MM.1S (cell line): ENCODE measurements around the gene WFIKKN1.

Experiments
- EZH2 ChIP-seq: fragments of 300-600 bp; sonication (generic); optimal IDR thresholded peaks from 2 replicates; pipeline ENCODE3; 2017; ENCODE audit warnings: low read depth, mild to moderate bottlenecking, antibody characterized with exemption, low read length, mixed read lengths
- EZH2phosphoT487 ChIP-seq: fragments of 300-600 bp; sonication (generic); IDR thresholded peaks from 2 replicates; pipeline ENCODE4 v1.6.1; 2018; ENCODE audit warnings: antibody characterized with exemption, low read length
- TF ChIP-seq, protein P1 (sequence below): fragments of 300-600 bp; sonication (generic); IDR thresholded peaks from 2 replicates; pipeline ENCODE4 v1.5.1; 2016; ENCODE audit warnings: antibody characterized with exemption, low read length, mixed read lengths

DNA sequence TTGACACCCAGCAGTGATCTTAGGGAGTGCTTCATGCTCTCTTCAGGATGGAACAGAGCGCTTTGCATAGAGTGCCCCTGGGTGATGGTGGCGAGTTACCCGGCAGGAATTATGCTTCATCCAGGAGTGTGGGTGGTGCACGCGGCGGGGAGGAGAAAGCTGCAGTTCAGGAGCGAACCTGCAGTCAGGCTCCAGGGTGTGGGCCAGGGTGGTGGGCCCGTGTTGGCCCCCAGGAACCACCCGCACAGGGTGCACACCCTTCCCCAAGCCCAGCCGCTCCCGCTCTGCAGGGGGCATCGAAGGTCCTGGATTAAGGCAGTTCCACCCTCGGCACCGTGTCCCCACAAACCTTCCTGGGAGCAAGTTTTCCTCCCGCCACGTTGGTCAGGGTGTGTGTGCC is 37.0 kb upstream of the WFIKKN1 start:
- TF ChIP-seq, protein P1, sequence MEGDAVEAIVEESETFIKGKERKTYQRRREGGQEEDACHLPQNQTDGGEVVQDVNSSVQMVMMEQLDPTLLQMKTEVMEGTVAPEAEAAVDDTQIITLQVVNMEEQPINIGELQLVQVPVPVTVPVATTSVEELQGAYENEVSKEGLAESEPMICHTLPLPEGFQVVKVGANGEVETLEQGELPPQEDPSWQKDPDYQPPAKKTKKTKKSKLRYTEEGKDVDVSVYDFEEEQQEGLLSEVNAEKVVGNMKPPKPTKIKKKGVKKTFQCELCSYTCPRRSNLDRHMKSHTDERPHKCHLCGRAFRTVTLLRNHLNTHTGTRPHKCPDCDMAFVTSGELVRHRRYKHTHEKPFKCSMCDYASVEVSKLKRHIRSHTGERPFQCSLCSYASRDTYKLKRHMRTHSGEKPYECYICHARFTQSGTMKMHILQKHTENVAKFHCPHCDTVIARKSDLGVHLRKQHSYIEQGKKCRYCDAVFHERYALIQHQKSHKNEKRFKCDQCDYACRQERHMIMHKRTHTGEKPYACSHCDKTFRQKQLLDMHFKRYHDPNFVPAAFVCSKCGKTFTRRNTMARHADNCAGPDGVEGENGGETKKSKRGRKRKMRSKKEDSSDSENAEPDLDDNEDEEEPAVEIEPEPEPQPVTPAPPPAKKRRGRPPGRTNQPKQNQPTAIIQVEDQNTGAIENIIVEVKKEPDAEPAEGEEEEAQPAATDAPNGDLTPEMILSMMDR, result no peak
- TF ChIP-seq EZH2, result no peak
- TF ChIP-seq EZH2phosphoT487, result no peak
